Gastroesophageal sphincter (tissue), 3 donors: Measurements from ENCODE around the gene CRY2.

Source experiments
- POLR2A ChIP-seq, 2 donors: fragments of 450-650 bp; IDR thresholded peaks; one replicate each; pipeline ENCODE4 v1.6.1; 2017; ENCODE audit warnings: antibody characterized with exemption in 2 of 2, mild to moderate bottlenecking in 2 of 2, moderate library complexity in 1 of 2
- POLR2AphosphoS5 ChIP-seq: sonication (generic); formaldehyde crosslinking; IDR thresholded peaks from one replicate; pipeline ENCODE4 v1.6.1; 2017; ENCODE audit warnings: antibody characterized with exemption
- TF ChIP-seq, protein P1 (sequence below), 4 experiments: fragments of 200-600 bp in 2 of 4; fragments of 450-650 bp in 2 of 4; sonication (generic) in 1 of 4; IDR thresholded peaks; one replicate each; pipeline ENCODE4 v1.5.1; 2017 to 2019; ENCODE audit warnings: antibody characterized with exemption in 4 of 4, mild to moderate bottlenecking in 2 of 4, moderate library complexity in 2 of 4

DNA sequence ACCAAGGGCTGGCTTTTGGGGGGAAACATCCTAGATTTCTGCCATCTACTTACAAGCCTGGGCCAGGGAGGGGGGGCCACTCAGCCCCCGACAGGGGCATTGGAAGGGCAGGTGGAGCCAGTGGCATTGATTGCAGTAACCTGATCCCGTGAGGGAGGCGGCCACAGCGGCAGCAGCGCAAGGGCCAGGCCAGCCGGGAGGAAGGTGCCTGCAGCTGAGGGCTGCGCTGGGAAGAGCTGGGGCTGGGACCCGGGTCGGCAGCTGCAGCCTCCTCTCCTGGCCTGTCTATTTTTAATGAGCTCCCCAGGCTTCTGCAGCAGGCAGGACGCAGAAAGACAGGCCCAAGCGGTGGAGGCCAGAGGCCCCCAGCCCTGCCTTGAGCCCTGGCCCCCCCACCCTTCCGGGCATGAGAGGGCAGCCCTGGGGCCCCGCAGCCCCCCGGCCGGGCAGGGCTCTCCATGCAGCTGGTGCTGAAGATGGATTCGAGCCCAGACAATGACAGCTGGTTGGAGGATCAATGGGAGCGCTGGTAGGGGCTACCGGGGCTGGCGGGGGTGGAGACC is 49.2 kb downstream of the CRY2 start:
- TF ChIP-seq, protein P1, sequence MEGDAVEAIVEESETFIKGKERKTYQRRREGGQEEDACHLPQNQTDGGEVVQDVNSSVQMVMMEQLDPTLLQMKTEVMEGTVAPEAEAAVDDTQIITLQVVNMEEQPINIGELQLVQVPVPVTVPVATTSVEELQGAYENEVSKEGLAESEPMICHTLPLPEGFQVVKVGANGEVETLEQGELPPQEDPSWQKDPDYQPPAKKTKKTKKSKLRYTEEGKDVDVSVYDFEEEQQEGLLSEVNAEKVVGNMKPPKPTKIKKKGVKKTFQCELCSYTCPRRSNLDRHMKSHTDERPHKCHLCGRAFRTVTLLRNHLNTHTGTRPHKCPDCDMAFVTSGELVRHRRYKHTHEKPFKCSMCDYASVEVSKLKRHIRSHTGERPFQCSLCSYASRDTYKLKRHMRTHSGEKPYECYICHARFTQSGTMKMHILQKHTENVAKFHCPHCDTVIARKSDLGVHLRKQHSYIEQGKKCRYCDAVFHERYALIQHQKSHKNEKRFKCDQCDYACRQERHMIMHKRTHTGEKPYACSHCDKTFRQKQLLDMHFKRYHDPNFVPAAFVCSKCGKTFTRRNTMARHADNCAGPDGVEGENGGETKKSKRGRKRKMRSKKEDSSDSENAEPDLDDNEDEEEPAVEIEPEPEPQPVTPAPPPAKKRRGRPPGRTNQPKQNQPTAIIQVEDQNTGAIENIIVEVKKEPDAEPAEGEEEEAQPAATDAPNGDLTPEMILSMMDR (IDR thresholded peaks at IDR 0.05) = no peak
- TF ChIP-seq POLR2A (IDR thresholded peaks at IDR 0.05) (no peak), POLR2AphosphoS5 (no peak)
